Fibroblast of pulmonary artery (primary cell): Measurements from ENCODE around the gene PPP1R1B.

Source experiments
- DNase-seq: peaks from one replicate; pipeline ENCODE4 v3.0.0-alpha.2; 2010; ENCODE audit warnings: low read depth
- H3K4me3 ChIP-seq: replicated peaks from 2 replicates; pipeline ENCODE4 v1.5.1; 2011; ENCODE audit warnings: low read depth, mild to moderate bottlenecking, control low read depth, low read length, moderate library complexity
- TF ChIP-seq, protein P1 (sequence below): IDR thresholded peaks from 2 replicates; pipeline ENCODE4 v1.5.1; 2011; ENCODE audit warnings: mild to moderate bottlenecking, control low read depth, low read length, inconsistent platforms; ENCODE audit errors: missing control alignments

The PPP1R1B gene

DNA sequence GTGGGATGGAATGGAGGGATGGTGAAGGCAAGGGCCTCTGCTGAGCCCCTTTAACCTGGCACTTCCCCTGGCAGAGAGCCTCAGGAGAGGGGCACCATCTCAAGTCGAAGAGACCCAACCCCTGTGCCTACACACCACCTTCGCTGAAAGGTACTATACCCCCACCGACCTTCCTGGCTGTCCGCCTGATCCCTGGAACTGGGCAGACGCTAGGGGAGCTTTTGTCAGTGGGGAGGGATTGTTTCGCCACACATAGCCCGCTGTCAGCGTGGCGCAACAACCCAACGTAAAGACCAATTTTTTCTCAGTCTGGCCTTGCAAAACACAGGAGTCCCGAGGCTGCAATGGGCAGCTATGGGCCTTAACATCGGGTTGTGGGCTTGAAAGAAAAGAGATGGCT, 3.1 kb downstream of the PPP1R1B start:
- TF ChIP-seq, protein P1, sequence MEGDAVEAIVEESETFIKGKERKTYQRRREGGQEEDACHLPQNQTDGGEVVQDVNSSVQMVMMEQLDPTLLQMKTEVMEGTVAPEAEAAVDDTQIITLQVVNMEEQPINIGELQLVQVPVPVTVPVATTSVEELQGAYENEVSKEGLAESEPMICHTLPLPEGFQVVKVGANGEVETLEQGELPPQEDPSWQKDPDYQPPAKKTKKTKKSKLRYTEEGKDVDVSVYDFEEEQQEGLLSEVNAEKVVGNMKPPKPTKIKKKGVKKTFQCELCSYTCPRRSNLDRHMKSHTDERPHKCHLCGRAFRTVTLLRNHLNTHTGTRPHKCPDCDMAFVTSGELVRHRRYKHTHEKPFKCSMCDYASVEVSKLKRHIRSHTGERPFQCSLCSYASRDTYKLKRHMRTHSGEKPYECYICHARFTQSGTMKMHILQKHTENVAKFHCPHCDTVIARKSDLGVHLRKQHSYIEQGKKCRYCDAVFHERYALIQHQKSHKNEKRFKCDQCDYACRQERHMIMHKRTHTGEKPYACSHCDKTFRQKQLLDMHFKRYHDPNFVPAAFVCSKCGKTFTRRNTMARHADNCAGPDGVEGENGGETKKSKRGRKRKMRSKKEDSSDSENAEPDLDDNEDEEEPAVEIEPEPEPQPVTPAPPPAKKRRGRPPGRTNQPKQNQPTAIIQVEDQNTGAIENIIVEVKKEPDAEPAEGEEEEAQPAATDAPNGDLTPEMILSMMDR = no peak
- DNase-seq = no peak
- H3K4me3 ChIP-seq = no peak overlapping the region

DNA sequence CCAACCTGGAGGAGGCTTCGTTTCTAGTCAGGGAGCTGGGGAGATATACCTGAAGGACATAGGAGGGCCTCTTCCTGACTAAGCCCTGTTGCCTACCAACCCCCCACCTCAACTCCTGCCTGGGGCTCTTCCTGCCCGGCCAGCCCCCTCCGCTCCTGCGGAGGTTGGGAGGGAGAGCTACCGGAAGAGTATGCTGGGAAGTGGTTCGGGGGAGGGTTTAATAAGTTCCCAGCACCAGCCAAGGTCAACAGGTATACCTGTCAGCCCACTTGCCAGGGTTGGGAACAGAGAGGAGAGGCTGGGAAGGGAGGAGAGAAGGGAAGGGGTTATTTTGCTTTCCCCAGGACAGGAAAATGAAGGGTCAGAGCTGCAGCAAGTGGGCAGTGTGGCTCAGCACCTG, 4.7 kb downstream of the PPP1R1B start:
- DNase-seq = no peak
- no peak overlapping the region for H3K4me3 ChIP-seq
- TF ChIP-seq, protein P1 = no peak

DNA sequence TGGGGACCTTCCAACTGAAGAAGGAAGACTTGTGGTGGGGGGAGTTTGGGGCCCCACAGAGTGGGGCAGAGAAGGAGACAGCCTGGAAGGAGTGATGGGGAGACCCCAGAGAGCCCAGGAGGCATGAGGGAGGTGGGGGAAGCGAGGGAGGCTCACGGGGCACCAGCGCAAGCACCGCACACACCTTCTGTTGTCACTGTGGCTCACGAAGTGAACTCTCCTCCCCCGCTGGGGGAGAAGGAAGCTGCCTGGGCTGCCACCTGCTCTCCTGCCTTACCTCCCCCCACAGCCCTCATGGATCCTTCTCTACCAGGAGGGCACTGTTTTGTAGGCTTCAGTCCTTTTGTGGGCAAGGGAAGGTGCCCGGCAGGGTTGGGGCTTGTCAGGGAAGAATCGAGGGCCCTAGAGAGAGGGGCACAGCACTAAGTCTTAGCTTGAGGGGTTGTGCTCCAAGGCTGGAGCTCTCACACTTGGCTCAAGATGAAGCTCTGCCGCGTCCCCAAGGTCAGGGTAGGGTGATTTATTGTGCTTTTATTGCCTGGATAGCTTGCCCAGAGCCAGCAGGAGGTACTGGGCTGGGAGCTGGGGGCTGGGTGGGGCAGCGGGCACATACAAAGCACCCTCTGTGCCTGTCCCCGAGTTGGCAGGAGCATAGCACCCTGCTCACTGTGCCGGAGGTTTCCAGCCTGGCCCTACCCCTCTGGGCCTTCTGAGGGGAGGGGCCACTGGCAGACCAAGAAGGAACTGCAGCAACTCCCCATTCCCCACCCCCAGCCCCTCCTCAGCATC, 5.6 kb downstream of the PPP1R1B start:
- no peak overlapping the region for H3K4me3 ChIP-seq
- TF ChIP-seq, protein P1 = no peak
- DNase-seq = no peak

DNA sequence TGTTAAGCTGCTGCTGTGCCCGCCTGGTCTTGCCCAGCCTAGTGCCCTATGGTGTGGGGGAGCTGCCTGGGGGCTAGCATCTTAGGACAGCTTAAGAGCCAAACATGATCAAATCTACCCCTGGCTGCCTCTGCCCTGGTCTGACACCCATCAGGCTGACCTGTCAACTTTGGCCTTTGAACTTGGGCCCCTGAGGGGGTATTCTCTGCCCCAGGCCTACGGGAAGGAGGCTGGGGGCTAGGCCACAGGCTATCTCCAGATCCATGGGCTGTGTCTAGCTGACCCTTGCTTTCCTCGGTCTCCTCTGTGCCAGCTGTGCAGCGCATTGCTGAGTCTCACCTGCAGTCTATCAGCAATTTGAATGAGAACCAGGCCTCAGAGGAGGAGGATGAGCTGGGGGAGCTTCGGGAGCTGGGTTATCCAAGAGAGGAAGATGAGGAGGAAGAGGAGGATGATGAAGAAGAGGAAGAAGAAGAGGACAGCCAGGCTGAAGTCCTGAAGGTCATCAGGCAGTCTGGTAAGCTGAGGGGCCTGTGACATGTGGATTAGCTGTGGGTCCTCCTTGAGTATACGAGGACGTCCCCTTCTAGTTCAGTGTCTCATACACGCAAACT, 6.9 kb downstream of the PPP1R1B start:
- H3K4me3 ChIP-seq = no peak overlapping the region
- no peak for DNase-seq
- TF ChIP-seq, protein P1 = no peak

DNA sequence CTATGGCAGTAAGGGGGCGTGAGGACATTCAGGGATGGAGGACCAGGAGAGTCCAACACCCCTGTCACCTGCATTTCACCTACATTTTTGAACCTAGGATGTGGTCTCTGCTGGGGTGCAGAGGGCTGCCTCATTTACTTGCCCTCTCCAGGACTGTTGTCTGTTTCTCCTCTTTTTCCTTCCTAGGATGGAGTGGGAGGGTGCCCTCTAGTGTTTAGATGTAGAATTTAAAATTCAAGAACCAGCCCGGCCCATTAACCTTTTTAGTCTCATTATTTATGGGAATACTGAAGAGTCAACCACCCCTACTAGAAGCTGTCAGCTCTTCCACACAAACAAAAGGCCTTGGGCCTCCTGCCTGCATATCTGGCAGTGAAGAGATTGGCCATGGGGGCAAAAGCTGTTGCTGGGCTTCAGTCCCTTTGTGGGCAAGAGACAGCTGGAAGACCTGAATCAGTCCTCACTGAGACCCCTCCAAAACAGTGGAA, 7.7 kb downstream of the PPP1R1B start:
- TF ChIP-seq, protein P1 = peak; percentile 72
- peak; percentile 62 for DNase-seq
- no peak overlapping the region for H3K4me3 ChIP-seq

DNA sequence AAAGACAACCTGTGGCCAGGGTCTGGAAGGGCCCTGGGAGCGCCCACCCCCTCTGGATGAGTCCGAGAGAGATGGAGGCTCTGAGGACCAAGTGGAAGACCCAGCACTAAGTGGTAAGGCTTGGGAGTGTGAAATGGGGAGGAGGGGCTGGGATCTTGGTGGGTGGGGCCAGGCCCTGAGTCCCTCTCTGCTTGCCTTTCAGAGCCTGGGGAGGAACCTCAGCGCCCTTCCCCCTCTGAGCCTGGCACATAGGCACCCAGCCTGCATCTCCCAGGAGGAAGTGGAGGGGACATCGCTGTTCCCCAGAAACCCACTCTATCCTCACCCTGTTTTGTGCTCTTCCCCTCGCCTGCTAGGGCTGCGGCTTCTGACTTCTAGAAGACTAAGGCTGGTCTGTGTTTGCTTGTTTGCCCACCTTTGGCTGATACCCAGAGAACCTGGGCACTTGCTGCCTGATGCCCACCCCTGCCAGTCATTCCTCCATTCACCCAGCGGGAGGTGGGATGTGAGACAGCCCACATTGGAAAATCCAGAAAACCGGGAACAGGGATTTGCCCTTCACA, 8.9 kb downstream of the PPP1R1B start:
- TF ChIP-seq, protein P1 = no peak
- no peak for DNase-seq
- no peak overlapping the region for H3K4me3 ChIP-seq
